ENCODE results near the gene TMEM248.

GRCh38 chr7:66920256-66920655 lies 769 bp upstream of the TMEM248 start:
- TF ChIP-seq CTCF (IDR thresholded peaks at IDR 0.05) (no peak), POLR2A (IDR thresholded peaks at IDR 0.05) (no peak)

Measured in lower leg skin (tissue), 3 donors.